GM10248 (cell line): ENCODE results near the gene MTF1.

Experiments
- CTCF ChIA-PET: fragments of 300-600 bp; sonication (Branson Sonifier 250); formaldehyde crosslinking; extraction: SDS; loops from one replicate; lab custom pipeline; 2021; ENCODE audit warnings: antibody characterized with exemption; lab: Yijun Ruan, JAX
- POLR2A ChIA-PET: fragments of 350-650 bp; sonication (Branson Sonifier 250); formaldehyde crosslinking; extraction: SDS; loops from one replicate; lab custom pipeline; 2020; ENCODE audit warnings: antibody characterized with exemption; lab: Yijun Ruan, JAX
- DNase-seq: peaks from one replicate; pipeline ENCODE4 v3.0.0; 2012; ENCODE audit errors: extremely low spot score
- TF ChIP-seq, protein P1 (sequence below): IDR thresholded peaks from 2 replicates; pipeline ENCODE4 v1.5.1; 2012; ENCODE audit warnings: mild to moderate bottlenecking, low read depth; ENCODE audit errors: extremely low read depth, missing control alignments, control extremely low read depth

Gene MTF1

GRCh38 chr1:37763791-37764413, 95.5 kb downstream of the MTF1 start:
- TF ChIP-seq, protein P1, sequence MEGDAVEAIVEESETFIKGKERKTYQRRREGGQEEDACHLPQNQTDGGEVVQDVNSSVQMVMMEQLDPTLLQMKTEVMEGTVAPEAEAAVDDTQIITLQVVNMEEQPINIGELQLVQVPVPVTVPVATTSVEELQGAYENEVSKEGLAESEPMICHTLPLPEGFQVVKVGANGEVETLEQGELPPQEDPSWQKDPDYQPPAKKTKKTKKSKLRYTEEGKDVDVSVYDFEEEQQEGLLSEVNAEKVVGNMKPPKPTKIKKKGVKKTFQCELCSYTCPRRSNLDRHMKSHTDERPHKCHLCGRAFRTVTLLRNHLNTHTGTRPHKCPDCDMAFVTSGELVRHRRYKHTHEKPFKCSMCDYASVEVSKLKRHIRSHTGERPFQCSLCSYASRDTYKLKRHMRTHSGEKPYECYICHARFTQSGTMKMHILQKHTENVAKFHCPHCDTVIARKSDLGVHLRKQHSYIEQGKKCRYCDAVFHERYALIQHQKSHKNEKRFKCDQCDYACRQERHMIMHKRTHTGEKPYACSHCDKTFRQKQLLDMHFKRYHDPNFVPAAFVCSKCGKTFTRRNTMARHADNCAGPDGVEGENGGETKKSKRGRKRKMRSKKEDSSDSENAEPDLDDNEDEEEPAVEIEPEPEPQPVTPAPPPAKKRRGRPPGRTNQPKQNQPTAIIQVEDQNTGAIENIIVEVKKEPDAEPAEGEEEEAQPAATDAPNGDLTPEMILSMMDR = no peak

DNA sequence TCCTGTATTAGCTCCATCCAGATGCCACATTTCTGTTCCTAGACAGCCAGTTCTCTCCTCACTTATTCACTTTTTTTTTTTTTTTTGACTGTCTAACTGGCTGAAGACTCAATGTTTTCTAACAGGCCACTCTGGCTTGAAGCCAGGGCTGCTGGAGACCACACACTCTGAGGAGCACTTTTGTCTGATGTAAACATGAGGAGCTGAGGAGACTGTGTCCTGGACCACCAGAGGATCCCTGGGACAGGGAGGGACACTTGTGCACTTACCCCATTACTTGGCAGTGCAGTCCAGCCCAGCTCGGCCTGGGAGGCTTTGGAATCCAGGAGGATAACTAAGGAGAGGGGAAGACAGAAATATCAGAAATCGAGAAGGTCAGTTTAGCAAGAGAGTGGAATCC, 96.9 kb downstream of the MTF1 start:
- POLR2A ChIA-PET = interaction anchor here (0.6 kb wide), 1 partner anchor 286 kb away, joined by 4 read pairs; no protein-coding TSS in a partner anchor
- DNase-seq = no peak
- TF ChIP-seq, protein P1 = no peak
- CTCF ChIA-PET = no interaction called here

More at GRCh38 chr1:37763791-37764413, 95.5 kb downstream of the MTF1 start:
- DNase-seq = no peak
- POLR2A ChIA-PET = no interaction called here
- CTCF ChIA-PET = no interaction called here

DNA sequence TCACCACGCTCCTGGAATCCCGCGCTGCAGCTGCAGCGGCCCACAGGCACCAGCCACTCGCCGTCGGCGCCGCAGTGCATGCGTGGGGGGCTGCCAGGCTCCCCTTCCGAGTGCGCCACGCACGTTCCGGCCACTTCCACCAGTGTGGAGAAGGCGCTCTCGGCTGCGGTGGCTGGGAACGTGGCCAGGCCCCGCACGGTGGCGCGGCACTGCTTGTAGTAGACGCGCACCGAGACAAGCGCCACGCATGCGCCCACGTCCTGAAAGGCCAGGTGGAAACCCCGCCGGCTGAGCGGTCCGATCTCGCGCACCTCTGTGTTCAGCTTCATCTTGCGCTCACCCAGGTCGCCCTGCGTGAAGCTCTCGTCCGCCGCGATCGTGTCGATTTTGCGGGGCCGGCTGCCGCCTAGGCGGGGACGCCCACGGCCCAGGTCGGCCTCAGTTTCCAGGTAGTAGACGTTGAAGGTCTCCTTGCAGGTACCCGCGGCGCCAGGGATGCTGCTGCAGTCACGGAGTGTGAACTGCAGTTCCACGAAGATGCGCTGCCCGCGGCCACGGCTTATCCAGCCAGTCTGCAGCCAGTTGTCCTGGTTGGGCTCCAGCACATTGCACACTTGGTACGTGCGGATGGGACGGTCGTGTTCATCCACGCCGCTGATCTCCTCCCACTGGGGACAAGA, 97.8 kb downstream of the MTF1 start:
- ChIA-PET CTCF (no interaction called here), POLR2A (interaction anchor here (0.6 kb wide), 1 partner anchor 285 kb away, joined by 4 read pairs; no protein-coding TSS in a partner anchor)
- no peak for DNase-seq
- TF ChIP-seq, protein P1 = no peak
